Activated CD4-positive, alpha-beta memory T cell treated with anti-CD3 and anti-CD28 coated beads, Interleukin-2, amount 10 ng/mL, durations not matched to agents 7 days and 5 days (primary cell): ENCODE results near the gene MEP1B. TPM values are rescaled to one million over a fixed set of nuclear protein-coding genes. Genes with fewer than 3 reads are reported as not detected.
"Not testable (repeated sequence)": the region's sequence is repeated elsewhere in the genome, so short reads cannot be mapped to it uniquely, and the experiment has no call there.

Experiments
- CTCF ChIA-PET: fragments of 350-600 bp; sonication (Branson Sonifier 250); formaldehyde crosslinking; loops from one replicate; lab custom pipeline; 2021; ENCODE audit warnings: antibody characterized with exemption, inconsistent platforms; lab: Charles Lee
- POLR2A ChIA-PET: fragments of 350-600 bp; sonication (Branson Sonifier 250); formaldehyde crosslinking; loops from one replicate; lab custom pipeline; 2021; ENCODE audit warnings: antibody characterized with exemption; lab: Charles Lee
- DNase-seq: peaks from one replicate; pipeline ENCODE4 v3.0.0-alpha.2; 2020
- H3K27ac Mint-ChIP-seq: one replicate; pipeline ENCODE4 v1.8.0; 2021; ENCODE audit warnings: mild to moderate bottlenecking, mixed read lengths
- H3K27me3 Mint-ChIP-seq: one replicate; pipeline ENCODE4 v1.8.0; 2021; ENCODE audit warnings: mixed read lengths
- H3K36me3 Mint-ChIP-seq: one replicate; pipeline ENCODE4 v1.8.0; 2021; ENCODE audit warnings: low read depth, mixed read lengths
- H3K4me1 Mint-ChIP-seq: one replicate; pipeline ENCODE4 v1.8.0; 2021; ENCODE audit warnings: mixed read lengths
- H3K4me3 Mint-ChIP-seq: one replicate; pipeline ENCODE4 v1.8.0; 2021; ENCODE audit warnings: mild to moderate bottlenecking, mixed read lengths
- H3K9me3 Mint-ChIP-seq: one replicate; pipeline ENCODE4 v1.8.0; 2021; ENCODE audit warnings: mixed read lengths
- total RNA-seq, 2 experiments: library from RNA; stranded (reverse); gene quantifications; one replicate each; pipeline ENCODE4 v1.2.3, GENCODE V29; 2021

The MEP1B gene
- total RNA-seq, 2 experiments from 2014 or later = 0.13 TPM; not detected in 1

DNA sequence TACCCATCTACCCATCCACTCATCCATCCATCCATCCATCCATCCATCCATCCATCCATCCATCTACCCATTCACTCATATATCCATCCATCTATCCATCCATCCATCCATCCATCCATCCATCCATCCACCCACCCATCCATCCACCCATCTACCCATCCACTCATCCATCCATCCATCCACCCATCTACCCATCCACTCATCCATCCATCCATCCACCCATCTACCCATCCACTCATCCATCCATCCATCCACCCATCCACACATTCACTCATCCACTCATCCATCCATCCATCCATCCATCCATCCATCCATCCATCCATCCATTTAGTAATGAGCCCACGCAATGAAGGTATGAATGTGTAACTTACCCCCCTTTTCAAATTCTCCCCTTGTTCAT lies 13.1 kb upstream of the MEP1B start:
- H3K36me3 Mint-ChIP-seq, H3K27ac Mint-ChIP-seq, DNase-seq, POLR2A ChIA-PET, H3K4me3 Mint-ChIP-seq, H3K27me3 Mint-ChIP-seq, H3K9me3 Mint-ChIP-seq, H3K4me1 Mint-ChIP-seq: not testable (repeated sequence)
- CTCF ChIA-PET = interaction anchor here (0.5 kb wide), 1 partner anchor 365 kb away, joined by 3 read pairs; no protein-coding TSS in a partner anchor

DNA sequence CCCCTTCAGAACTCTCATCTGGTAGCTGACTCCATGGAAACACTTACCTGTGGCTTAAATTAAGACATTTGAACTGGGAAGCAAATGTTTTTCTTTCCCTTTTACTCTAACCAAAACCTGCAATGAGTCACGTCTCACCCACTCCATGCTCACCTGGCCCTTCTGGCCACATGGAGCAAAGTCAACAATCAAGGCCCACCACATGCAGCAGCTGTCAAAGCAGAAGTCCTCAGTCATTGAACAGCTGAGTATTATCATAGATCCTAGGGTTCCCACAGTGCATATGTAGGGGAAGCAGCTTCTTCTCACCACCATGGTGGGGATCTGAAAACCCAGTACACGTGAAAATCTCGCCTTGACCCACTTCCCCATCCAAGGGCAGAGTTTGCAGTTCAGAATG lies 12.3 kb upstream of the MEP1B start:
- H3K4me3 Mint-ChIP-seq = no peak overlapping the region
- POLR2A ChIA-PET = no interaction called here
- CTCF ChIA-PET = no interaction called here
- no peaks in the 10 kb centered on the region for H3K4me1 Mint-ChIP-seq
- DNase-seq = no peak
- H3K27me3 Mint-ChIP-seq = no peaks in the 10 kb centered on the region
- H3K36me3 Mint-ChIP-seq = no peaks in the 10 kb centered on the region
- no peak overlapping the region for H3K27ac Mint-ChIP-seq
- no peaks in the 10 kb centered on the region for H3K9me3 Mint-ChIP-seq

DNA sequence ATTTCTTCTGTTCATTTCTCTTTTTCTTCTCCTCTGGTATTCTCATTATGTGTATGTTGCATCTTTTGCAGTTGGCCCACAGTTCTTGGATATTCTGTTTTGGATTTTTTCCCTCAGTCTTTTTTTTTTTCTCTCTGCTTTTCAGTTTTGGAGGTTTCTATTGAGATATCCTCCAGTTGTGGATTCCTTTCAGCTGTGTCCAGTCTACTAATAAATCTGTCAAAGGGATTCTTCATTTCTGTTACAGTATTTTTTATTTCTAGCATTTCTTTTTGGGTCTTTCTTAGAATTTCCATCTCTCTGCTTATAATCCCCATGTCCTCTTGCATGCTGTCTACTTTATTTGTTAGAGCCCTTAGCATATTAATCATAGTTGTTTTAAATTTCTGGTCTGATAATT lies 6.3 kb upstream of the MEP1B start:
- Mint-ChIP-seq H3K4me1 (no peaks in the 10 kb centered on the region), H3K27me3 (peaks cover 16% of the 10 kb centered on the region), H3K4me3 (no peak overlapping the region), H3K9me3 (no peaks in the 10 kb centered on the region), H3K27ac (no peak overlapping the region), H3K36me3 (no peaks in the 10 kb centered on the region)
- no peak for DNase-seq
- ChIA-PET POLR2A (no interaction called here), CTCF (no interaction called here)

DNA sequence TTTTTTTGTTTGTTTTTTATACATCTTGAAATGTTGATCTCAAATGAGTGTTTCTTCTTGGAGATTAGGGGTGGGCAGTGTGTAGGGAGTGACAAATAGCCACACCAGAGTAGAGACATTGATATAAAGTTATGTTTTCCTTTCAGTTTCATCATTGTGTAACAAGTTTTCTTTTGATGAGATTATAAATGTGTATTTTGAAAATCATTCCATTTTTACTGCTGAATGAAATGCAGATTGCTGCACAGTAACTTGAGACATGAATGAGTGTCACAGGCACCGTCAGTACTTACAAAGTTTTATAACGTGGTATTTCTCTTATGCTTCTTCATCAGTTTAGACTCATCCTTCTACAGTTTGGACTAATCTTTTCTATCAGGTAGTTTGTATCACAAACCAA lies 370 bp downstream of the MEP1B start:
- POLR2A ChIA-PET = no interaction called here
- CTCF ChIA-PET = interaction anchor here (0.6 kb wide), 1 partner anchor 467 kb away, joined by 3 read pairs; no protein-coding TSS in a partner anchor

DNA sequence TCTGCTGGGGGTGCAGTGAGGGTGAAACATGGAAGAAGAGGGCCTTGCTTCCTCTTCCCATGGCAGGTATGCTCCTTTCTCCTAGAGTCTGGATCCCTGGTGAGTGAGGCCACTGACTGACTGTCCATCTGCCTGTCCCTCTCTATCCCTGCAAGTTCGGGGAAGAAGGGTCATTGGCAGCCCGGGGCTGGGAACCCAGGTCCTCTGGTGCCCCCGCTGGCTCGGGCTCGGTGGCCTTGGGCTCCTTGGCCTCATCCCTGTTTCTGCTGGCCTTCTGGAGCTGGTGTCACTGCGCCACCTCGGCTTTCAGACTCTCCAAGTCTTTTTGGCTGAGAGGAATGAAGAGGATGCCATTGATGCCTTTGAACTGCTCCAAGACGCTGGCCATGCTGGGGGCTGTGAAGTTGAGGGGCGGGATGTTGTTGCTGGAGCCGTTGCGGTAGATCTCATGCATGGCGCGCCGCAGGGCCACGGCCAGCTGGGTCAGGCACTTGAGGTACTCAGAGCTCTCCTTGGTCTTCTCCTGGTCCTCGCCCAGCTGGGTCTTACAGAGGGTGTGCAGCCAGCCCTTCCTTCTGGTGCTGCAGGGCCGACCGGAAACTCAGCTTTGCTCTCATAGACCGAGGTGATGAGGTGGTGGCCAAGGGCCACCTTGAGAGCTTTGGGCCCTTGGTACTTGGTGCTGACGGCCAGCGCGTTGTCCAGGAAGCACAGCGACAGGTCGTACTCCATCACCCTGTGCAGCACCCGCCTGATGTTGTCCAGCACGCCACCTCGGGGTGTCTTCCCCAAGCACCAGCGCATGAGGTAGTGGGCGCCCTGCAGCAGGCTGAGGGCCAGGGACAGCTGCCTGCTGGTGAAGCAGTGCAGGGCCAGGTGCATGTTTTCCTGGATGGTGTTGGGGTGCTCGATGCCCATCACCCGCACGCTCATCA lies 6.3 kb downstream of the MEP1B start:
- Mint-ChIP-seq H3K27ac (no peak overlapping the region), H3K9me3 (no peaks in the 10 kb centered on the region), H3K4me3 (no peak overlapping the region), H3K4me1 (no peaks in the 10 kb centered on the region), H3K36me3 (no peaks in the 10 kb centered on the region), H3K27me3 (peaks cover 4% of the 10 kb centered on the region)
- DNase-seq = no peak
- POLR2A ChIA-PET = no interaction called here
- CTCF ChIA-PET = interaction anchor here (0.7 kb wide), 1 partner anchor 423 kb away, joined by 3 read pairs; no protein-coding TSS in a partner anchor

More for the DNA sequence above, 370 bp downstream of the MEP1B start:
- H3K36me3 Mint-ChIP-seq = no peaks in the 10 kb centered on the region
- no peak overlapping the region for H3K27ac Mint-ChIP-seq
- no peak overlapping the region for H3K4me3 Mint-ChIP-seq
- no peaks in the 10 kb centered on the region for H3K4me1 Mint-ChIP-seq
- peaks cover 12% of the 10 kb centered on the region for H3K27me3 Mint-ChIP-seq
- no peaks in the 10 kb centered on the region for H3K9me3 Mint-ChIP-seq
- DNase-seq = no peak

DNA sequence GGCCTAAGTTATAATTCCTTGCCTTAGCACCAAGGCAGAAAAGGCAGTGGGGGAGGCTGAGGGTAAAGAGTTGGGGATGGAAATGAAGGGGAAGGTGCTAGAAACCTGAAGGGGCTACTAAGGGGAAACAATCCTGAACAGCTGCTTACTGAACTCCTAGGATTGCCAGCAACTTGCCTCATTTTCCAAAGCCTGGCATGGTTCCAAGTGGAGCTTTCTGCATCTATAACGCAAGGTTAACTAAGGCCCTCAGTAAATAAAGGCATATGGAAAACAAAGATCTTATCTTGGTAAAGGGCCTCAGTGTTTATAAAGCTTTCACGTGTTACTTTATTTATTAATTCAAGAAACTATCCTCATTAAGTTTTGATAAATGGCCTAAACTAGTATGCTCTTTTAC lies 10.9 kb downstream of the MEP1B start:
- POLR2A ChIA-PET = no interaction called here
- no peak overlapping the region for H3K4me3 Mint-ChIP-seq
- DNase-seq = no peak
- H3K27me3 Mint-ChIP-seq = peaks cover 5% of the 10 kb centered on the region
- H3K9me3 Mint-ChIP-seq = no peaks in the 10 kb centered on the region
- H3K36me3 Mint-ChIP-seq = no peaks in the 10 kb centered on the region
- CTCF ChIA-PET = no interaction called here
- H3K4me1 Mint-ChIP-seq = no peaks in the 10 kb centered on the region
- no peak overlapping the region for H3K27ac Mint-ChIP-seq

DNA sequence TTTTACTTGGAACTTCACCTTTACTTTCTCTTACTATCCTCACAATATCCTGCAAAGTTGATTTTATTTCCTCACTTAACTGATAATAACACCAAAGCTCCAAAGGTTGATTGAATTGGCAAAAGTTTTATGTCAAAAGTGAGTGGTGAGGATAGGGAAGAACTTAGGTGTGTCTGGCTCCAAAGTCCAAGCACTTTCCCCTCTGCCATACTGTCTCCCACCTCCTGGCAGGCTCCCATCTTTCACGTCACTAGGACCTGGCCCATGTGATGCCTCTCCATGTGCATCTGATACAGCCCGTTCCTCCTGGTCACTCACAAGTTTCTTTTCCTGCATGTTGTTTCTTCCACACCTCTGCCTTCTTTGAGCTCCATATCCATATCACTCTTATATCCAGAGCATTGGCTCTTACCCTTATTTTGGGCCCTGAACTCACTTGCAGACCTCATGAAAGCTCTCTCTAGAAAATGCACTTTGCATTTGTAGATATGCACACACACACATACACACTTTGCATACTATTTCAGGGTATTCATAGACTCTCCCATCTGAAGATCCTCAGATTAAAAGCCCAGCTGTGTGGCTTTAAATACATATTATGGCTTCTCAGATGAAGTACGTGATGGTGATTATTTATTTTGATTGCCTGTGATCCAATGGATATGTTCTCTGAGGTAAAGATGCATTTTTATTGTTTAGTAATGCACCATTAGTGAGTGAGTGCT lies 12.3 kb downstream of the MEP1B start:
- H3K4me3 Mint-ChIP-seq = no peak overlapping the region
- H3K27me3 Mint-ChIP-seq = peaks cover 8% of the 10 kb centered on the region
- no peaks in the 10 kb centered on the region for H3K36me3 Mint-ChIP-seq
- CTCF ChIA-PET = interaction anchor here (1.0 kb wide), 1 partner anchor 44 kb away, joined by 4 read pairs; no protein-coding TSS in a partner anchor
- POLR2A ChIA-PET = no interaction called here
- no peak overlapping the region for H3K27ac Mint-ChIP-seq
- H3K9me3 Mint-ChIP-seq = no peaks in the 10 kb centered on the region
- H3K4me1 Mint-ChIP-seq = no peaks in the 10 kb centered on the region
- no peak for DNase-seq

DNA sequence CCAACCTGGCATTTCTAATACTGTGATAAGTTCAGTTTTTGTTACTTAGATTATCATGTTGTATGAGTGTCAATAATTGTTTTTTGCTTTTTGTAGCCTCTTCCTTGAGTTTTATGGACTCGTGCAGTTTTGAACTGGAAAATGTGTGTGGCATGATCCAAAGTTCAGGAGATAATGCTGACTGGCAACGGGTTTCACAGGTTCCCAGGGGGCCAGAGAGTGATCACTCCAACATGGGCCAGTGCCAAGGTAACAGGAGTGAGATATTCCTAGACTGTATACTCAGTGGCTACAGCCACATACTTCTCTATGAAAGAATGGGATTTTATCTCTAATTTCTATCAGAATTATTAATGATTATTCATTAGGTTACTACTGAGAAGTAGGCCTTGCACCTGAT lies 18.2 kb downstream of the MEP1B start:
- POLR2A ChIA-PET = no interaction called here
- DNase-seq = no peak
- Mint-ChIP-seq H3K36me3 (no peaks in the 10 kb centered on the region), H3K9me3 (no peaks in the 10 kb centered on the region), H3K4me3 (no peak overlapping the region), H3K4me1 (no peaks in the 10 kb centered on the region), H3K27ac (no peak overlapping the region), H3K27me3 (peaks cover 10% of the 10 kb centered on the region)
- CTCF ChIA-PET = no interaction called here

DNA sequence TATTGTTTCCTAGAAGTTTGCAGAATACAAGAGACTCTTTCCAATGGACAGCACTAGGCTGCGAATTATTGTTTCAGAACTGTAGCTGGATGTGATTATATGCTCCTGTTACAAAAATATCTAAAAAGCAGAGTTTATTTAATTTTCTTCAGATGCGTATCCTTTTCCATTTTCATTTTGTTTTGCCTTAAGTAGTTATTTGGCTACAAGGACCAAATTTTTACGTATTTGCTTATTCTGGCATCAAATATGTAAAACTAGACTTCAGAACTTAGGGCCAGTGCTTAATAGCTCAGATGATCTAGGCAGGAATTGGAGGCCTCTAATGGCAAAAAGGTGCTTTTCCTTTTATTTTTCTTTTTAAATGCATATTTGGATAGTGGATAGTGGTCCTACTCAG lies 18.7 kb downstream of the MEP1B start:
- CTCF ChIA-PET = no interaction called here
- peaks cover 10% of the 10 kb centered on the region for H3K27me3 Mint-ChIP-seq
- H3K36me3 Mint-ChIP-seq = no peaks in the 10 kb centered on the region

DNA sequence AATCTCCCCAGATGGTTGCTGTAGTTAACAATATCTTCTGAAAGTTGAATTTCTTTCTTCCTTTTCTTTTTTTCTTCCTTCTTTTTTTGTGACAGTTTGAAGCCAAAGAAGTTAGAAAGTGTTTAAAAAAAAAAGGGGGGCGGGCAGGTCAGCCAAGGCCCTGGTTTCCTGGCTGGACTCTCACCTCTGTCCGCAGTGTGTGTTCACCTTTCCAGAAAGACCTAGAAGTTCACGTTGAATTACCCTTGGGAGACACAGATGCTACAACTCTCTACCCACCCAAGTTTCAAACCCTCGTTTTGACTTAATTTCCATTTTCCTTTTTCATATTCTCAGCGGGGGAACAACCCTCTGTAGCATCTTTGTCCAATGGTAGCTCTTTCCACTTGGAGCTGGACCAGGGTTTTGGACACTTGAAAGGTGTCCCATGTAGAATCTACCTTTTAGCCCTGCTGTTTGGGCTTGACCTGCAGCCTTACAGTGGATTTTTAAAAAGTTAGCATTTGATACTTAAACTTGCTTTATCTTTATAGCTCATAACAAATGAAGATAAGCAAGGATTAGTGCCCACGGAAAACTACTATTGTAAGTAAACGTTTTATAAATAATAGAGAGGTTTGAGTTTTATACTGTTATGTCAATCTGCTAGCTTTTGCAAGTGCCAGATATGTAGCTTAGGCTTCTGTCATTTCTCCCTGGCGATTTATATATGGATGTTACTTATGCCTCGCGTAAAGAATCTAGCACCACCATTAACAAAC lies 20.0 kb downstream of the MEP1B start:
- Mint-ChIP-seq H3K4me3 (no peak overlapping the region), H3K36me3 (no peaks in the 10 kb centered on the region), H3K4me1 (no peaks in the 10 kb centered on the region), H3K27me3 (peaks cover 10% of the 10 kb centered on the region), H3K27ac (no peak overlapping the region), H3K9me3 (no peaks in the 10 kb centered on the region)
- ChIA-PET POLR2A (no interaction called here), CTCF (no interaction called here)
- DNase-seq = no peak

More for the DNA sequence above, 18.7 kb downstream of the MEP1B start:
- Mint-ChIP-seq H3K27ac (no peak overlapping the region), H3K4me1 (no peaks in the 10 kb centered on the region), H3K4me3 (no peak overlapping the region), H3K9me3 (no peaks in the 10 kb centered on the region)
- POLR2A ChIA-PET = no interaction called here
- DNase-seq = no peak

DNA sequence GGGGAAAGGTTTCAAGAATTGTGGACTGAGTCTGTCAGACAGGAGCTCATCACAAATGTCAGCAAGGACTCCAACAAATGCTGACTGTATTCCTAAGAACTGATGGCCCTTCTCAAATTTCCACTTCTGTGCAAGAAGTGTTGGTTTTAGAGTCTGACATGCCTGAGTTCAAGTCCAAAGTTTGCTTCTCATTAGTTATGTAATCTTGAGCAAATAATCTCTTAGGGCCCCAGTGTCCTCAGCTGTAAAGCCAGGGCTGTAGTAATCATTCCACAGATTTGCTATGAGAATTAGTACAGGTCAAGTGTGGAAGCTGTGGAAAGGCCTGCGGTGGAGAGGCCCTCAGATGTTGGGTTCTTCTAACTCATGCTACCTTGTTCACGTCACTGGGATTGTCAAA lies 23.9 kb downstream of the MEP1B start:
- H3K27me3 Mint-ChIP-seq = peaks cover 2% of the 10 kb centered on the region
- no peak overlapping the region for H3K4me3 Mint-ChIP-seq
- no peaks in the 10 kb centered on the region for H3K4me1 Mint-ChIP-seq
- no peaks in the 10 kb centered on the region for H3K9me3 Mint-ChIP-seq
- CTCF ChIA-PET = no interaction called here
- H3K36me3 Mint-ChIP-seq = no peaks in the 10 kb centered on the region
- no peak for DNase-seq
- POLR2A ChIA-PET = no interaction called here
- no peak overlapping the region for H3K27ac Mint-ChIP-seq

DNA sequence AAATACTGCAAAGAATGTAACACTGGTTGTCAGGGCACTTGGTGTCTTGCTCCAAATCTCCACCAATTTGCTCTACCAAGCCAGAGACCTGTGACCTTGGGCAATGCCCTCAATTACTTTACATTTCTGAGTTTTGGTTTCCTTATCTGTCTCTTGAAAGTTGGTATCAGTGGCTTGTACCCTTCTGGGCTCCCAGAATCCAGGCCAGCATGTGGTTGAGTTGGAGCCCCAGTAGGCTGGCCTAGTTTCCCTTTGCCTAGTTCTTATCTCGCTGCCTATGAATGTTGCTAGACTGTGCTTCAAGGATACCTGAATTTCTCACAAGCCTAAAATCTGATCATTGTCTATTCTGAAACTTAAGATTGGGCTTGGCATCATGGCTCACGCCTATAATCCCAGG lies 26.6 kb downstream of the MEP1B start:
- no peaks in the 10 kb centered on the region for H3K36me3 Mint-ChIP-seq
- H3K4me1 Mint-ChIP-seq = no peaks in the 10 kb centered on the region
- H3K9me3 Mint-ChIP-seq = no peaks in the 10 kb centered on the region
- no peak overlapping the region for H3K27ac Mint-ChIP-seq
- ChIA-PET CTCF (no interaction called here), POLR2A (no interaction called here)
- H3K27me3 Mint-ChIP-seq = peaks cover 6% of the 10 kb centered on the region
- no peak for DNase-seq
- H3K4me3 Mint-ChIP-seq = no peak overlapping the region
